Mucosa of stomach (tissue), 1 donor: ENCODE data around the gene ZNF629.
"Not testable (repeated sequence)": the region's sequence is repeated elsewhere in the genome, so short reads cannot be mapped to it uniquely, and the experiment has no call there.

Experiments used
- H3K27me3 ChIP-seq: one replicate; pipeline ENCODE4 v1.7.0; 2013; ENCODE audit warnings: mild to moderate bottlenecking, low read length; ENCODE audit not compliant: control insufficient read depth, insufficient read depth
- H3K36me3 ChIP-seq: one replicate; pipeline ENCODE4 v1.7.0; 2013; ENCODE audit warnings: low read length; ENCODE audit not compliant: control insufficient read depth, insufficient read depth
- H3K4me1 ChIP-seq: one replicate; pipeline ENCODE4 v1.7.0; 2013; ENCODE audit warnings: mild to moderate bottlenecking, low read length; ENCODE audit not compliant: control insufficient read depth, insufficient read depth
- H3K4me3 ChIP-seq: one replicate; pipeline ENCODE4 v1.7.0; 2013; ENCODE audit warnings: low read length
- H3K9ac ChIP-seq: one replicate; pipeline ENCODE4 v1.7.0; 2013; ENCODE audit warnings: mild to moderate bottlenecking, low read length, moderate library complexity
- H3K9me3 ChIP-seq: one replicate; pipeline ENCODE4 v1.7.0; 2013; ENCODE audit warnings: mild to moderate bottlenecking, low read length, moderate library complexity; ENCODE audit not compliant: control insufficient read depth
- donor health status: Pancreatic carcinoma.

The ZNF629 gene

DNA sequence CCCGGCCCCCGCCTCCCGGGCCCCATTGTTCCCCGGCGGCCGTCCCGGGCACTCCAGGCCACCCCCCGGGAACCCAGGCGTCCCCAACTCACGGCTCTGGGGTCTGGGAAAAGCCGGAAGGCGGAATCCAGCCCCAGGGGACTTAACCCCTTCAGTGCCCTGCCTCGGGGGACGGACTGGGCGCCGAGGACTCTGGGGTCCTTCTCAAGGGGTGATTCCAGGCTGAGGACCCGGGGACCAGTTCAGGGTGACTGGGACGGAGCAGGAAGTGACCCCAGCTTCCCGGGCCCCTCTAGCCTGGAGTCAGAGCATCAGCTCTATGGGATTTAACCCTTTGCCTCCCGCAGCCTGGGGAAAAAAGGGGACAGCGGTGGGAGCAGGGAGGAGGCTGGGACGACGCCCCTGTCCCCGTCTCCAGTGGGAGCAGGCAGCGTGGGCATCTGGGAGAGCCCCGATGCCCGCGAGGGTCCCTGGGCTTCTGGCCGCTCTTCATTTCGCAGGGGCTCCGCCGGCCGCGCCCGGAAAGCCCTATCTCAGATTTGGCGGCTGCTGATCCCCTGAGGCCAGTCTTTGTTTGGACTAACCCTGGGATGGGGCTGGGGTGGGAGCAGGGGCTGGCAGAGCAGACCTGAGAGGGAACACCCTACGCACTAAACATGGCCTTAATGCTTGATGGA lies at the start of gene ZNF629:
TSS of gene ZNF629 (minus strand) at position 270 of the 677 bp plus-strand sequence. CDS start 2,723 bp downstream, outside the sequence.
- H3K36me3 ChIP-seq = peaks cover 2% of the 10 kb centered on the region
- H3K9me3 ChIP-seq = no peaks in the 10 kb centered on the region
- H3K4me3 ChIP-seq = peak within 1 kb of the TSS; percentile 98
- no peaks in the 10 kb centered on the region for H3K27me3 ChIP-seq
- H3K4me1 ChIP-seq = peaks cover 18% of the 10 kb centered on the region
- H3K9ac ChIP-seq = peak within 1 kb of the TSS; percentile 95

GRCh38 chr16:30834130-30834740 lies 47.2 kb upstream of the ZNF629 start:
- Histone ChIP-seq H3K9ac (no peak overlapping the region), H3K36me3 (no peaks in the 10 kb centered on the region), H3K4me3 (no peak overlapping the region)

DNA sequence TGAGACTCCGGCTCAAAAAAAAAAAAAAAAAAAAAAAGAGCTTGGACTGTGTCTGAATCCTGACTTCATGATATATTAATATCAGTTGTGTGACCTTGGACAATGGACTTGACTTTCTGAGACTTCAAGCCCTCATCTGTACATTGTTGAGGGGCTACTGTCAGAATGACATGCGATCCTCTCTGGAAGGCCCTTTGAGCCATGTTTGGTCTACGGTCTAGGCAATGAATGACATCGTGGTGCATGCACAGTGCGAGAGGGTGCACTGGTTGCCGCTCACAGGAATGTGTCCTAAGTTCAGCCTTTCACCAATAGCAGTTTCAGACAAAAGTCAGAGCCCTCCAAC lies 43.0 kb upstream of the ZNF629 start:
- Histone ChIP-seq H3K4me3 (no peak overlapping the region), H3K36me3 (no peaks in the 10 kb centered on the region), H3K4me1 (peaks cover 12% of the 10 kb centered on the region)

More at GRCh38 chr16:30834130-30834740, 47.2 kb upstream of the ZNF629 start:
- Histone ChIP-seq H3K4me1 (peaks cover 28% of the 10 kb centered on the region), H3K9me3 (no peaks in the 10 kb centered on the region), H3K27me3 (no peaks in the 10 kb centered on the region)

GRCh38 chr16:30829130-30830071 lies 42.4 kb upstream of the ZNF629 start:
- H3K36me3 ChIP-seq = no peaks in the 10 kb centered on the region
- H3K9me3 ChIP-seq = no peaks in the 10 kb centered on the region
- H3K4me3 ChIP-seq = no peak overlapping the region
- no peak overlapping the region for H3K9ac ChIP-seq
- H3K4me1 ChIP-seq = peaks cover 12% of the 10 kb centered on the region
- H3K27me3 ChIP-seq = no peaks in the 10 kb centered on the region

More for the DNA sequence above, 43.0 kb upstream of the ZNF629 start:
- H3K27me3 ChIP-seq = no peaks in the 10 kb centered on the region
- H3K9ac ChIP-seq = no peak overlapping the region
- no peaks in the 10 kb centered on the region for H3K9me3 ChIP-seq

DNA sequence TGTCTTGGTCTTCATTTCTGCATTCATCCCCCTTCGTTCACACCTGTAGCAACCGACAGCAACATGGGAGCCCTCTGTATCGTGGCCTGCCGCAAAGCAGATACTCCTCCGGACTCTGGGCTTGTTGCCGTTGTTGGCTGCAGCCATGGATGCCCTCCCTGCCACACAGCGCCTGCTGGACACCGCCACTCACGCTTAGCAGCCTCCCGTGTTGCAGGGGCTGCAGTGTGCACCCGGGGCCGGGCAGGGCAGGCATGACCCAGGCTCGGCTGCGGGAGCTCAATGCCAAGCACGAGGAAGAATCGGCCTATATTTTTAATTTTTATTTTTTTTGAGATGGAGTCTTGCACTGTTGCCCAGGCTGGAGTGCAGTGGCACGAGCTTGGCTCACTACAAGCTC lies 34.9 kb upstream of the ZNF629 start:
- H3K9me3 ChIP-seq = no peaks in the 10 kb centered on the region
- H3K4me1 ChIP-seq = peaks cover 6% of the 10 kb centered on the region
- no peak overlapping the region for H3K4me3 ChIP-seq
- no peak overlapping the region for H3K9ac ChIP-seq
- no peaks in the 10 kb centered on the region for H3K36me3 ChIP-seq
- H3K27me3 ChIP-seq = no peaks in the 10 kb centered on the region

DNA sequence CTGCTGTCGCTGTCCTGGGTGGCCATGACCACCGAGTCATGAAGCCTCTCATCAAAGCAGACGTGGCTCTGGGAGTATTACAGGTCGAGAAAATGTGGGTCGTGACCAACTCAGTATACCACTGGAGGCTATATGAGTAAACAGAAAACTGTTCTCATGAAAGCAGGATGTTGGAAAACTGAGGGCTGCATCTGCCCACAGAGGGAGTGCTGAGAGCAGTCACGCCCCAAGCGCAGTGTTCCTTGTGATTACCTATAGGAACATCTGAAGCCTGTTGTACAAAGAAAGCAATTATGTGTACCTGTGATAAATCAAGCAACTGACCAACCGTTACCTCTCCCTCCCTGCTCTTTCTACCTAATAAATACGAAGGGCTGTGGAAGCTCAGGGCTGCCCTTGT lies 34.4 kb upstream of the ZNF629 start:
- not testable (repeated sequence) for H3K9me3 ChIP-seq, H3K9ac ChIP-seq, H3K36me3 ChIP-seq, H3K4me3 ChIP-seq, H3K4me1 ChIP-seq, H3K27me3 ChIP-seq

- Histone ChIP-seq H3K4me3 (no peak overlapping the region), H3K36me3 (no peaks in the 10 kb centered on the region), H3K27me3 (no peaks in the 10 kb centered on the region), H3K4me1 (peaks cover 6% of the 10 kb centered on the region), H3K9ac (no peak overlapping the region), H3K9me3 (no peaks in the 10 kb centered on the region)
Observed at GRCh38 chr16:30820952-30821421, 34.0 kb upstream of the ZNF629 start.

GRCh38 chr16:30816769-30817168 lies 29.8 kb upstream of the ZNF629 start:
- H3K4me3 ChIP-seq = no peak overlapping the region
- H3K9ac ChIP-seq = no peak overlapping the region
- no peaks in the 10 kb centered on the region for H3K9me3 ChIP-seq
- H3K36me3 ChIP-seq = no peaks in the 10 kb centered on the region
- H3K4me1 ChIP-seq = peaks cover 11% of the 10 kb centered on the region
- H3K27me3 ChIP-seq = no peaks in the 10 kb centered on the region

DNA sequence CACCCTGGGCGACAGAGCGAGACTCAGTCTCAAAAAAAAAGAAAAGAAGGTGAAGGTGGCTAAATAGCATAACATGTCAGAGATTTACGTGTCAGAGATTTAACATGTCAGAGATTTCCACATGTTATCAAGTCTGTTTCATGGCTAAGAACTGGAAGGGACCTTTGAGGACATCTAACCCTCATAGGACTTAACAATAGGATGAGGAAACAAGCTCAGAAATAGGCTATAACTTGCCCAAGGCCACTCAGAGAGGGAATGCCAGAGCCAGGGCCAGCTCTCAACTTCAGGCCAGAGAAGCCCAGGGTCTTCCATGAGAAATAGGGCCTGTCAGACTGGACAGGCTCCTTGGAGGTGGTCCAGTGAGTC lies 26.8 kb upstream of the ZNF629 start:
- H3K27me3 ChIP-seq = no peaks in the 10 kb centered on the region
- peaks cover 11% of the 10 kb centered on the region for H3K4me1 ChIP-seq
- H3K9me3 ChIP-seq = no peaks in the 10 kb centered on the region
- H3K9ac ChIP-seq = peak overlapping the region; percentile 83
- H3K4me3 ChIP-seq = peak overlapping the region; percentile 64
- no peaks in the 10 kb centered on the region for H3K36me3 ChIP-seq

- H3K4me3 ChIP-seq, H3K9ac ChIP-seq: not testable (repeated sequence)
- peaks cover 12% of the 10 kb centered on the region for H3K4me1 ChIP-seq
Observed at GRCh38 chr16:30809675-30810074, 22.7 kb upstream of the ZNF629 start.

GRCh38 chr16:30808890-30809426 lies 22.0 kb upstream of the ZNF629 start:
- not testable (repeated sequence) for H3K4me1 ChIP-seq, H3K27me3 ChIP-seq, H3K36me3 ChIP-seq, H3K9ac ChIP-seq, H3K9me3 ChIP-seq, H3K4me3 ChIP-seq

More at GRCh38 chr16:30809675-30810074, 22.7 kb upstream of the ZNF629 start:
- not testable (repeated sequence) for H3K27me3 ChIP-seq, H3K36me3 ChIP-seq, H3K9me3 ChIP-seq

DNA sequence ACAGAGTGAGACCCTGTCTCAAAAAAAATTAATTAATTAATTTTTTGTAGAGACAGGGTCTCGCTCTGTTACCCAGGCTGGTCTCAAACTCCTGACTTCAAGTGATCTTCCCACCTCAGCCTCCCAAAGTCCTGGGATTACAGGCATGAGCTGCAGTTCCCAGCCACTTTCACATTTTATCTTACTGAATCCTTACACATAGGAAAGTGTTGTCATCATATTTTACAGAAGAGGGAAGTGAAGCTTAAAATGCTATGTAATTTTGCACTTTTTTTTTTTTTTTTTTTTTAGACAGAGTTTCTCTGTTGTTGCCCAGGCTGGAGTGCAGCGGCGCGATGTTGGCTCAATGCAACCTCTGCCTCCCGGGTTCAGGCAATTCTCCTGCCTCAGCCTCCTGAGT lies 21.1 kb upstream of the ZNF629 start:
- no peak overlapping the region for H3K9ac ChIP-seq
- H3K9me3 ChIP-seq = no peaks in the 10 kb centered on the region
- H3K27me3 ChIP-seq = no peaks in the 10 kb centered on the region
- H3K36me3 ChIP-seq = no peaks in the 10 kb centered on the region
- H3K4me3 ChIP-seq = no peak overlapping the region
- H3K4me1 ChIP-seq = peaks cover 5% of the 10 kb centered on the region
